Peyer's patch (tissue), 4 donors: Measurements from ENCODE around the gene LENEP. TPM values are rescaled to one million over a fixed set of nuclear protein-coding genes. Genes with fewer than 3 reads are reported as not detected.
A peak's percentile ranks its signal among the peaks of the same experiment; 100 is the strongest.

Experiments used
- DNase-seq, 3 donors: peaks; one replicate each; pipeline ENCODE4 v3.0.0-alpha.2; 2017 to 2019
- H3K27ac ChIP-seq, 4 donors: fragments of 200-600 bp; sonication (generic); one replicate each; pipeline ENCODE4 v1.5.1; 2016 to 2019
- H3K27me3 ChIP-seq, 2 donors: fragments of 200-600 bp; sonication (generic); one replicate each; pipeline ENCODE4 v1.5.1; 2019
- H3K36me3 ChIP-seq, 3 donors: fragments of 200-600 bp; sonication (generic); one replicate each; pipeline ENCODE4 v1.5.1; 2016 to 2019
- H3K4me1 ChIP-seq, 4 donors: fragments of 200-600 bp; sonication (generic); one replicate each; pipeline ENCODE4 v1.5.1; 2016 to 2019
- H3K4me3 ChIP-seq, 4 donors: fragments of 200-600 bp; sonication (generic); 1 replicate in 3 of 4; 2 replicates in 1 of 4; pipeline ENCODE4 v1.5.1; 2016 to 2019; ENCODE audit warnings: mild to moderate bottlenecking in 1 of 4
- H3K9me3 ChIP-seq, 4 donors: fragments of 200-600 bp; sonication (generic); one replicate each; pipeline ENCODE4 v1.5.1; 2016 to 2019; ENCODE audit warnings: mild to moderate bottlenecking in 1 of 4
- CTCF ChIP-seq, 6 experiments: fragments of 450-650 bp in 4 of 6; fragments of 200-600 bp in 2 of 6; sonication (generic) in 1 of 6; IDR thresholded peaks; one replicate each; pipeline ENCODE4 v1.5.1; 2017 to 2019; ENCODE audit warnings: antibody characterized with exemption in 6 of 6, mild to moderate bottlenecking in 3 of 6, moderate library complexity in 1 of 6
- POLR2A ChIP-seq, 2 donors: fragments of 450-650 bp; IDR thresholded peaks; one replicate each; pipeline ENCODE4 v1.5.1; 2017; ENCODE audit warnings: antibody characterized with exemption in 2 of 2, mild to moderate bottlenecking in 2 of 2, moderate library complexity in 2 of 2
- total RNA-seq, 4 donors: library from RNA; depleted of rRNA; stranded (reverse); fragments of >200 nt; gene quantifications; one replicate each; pipeline ENCODE4 v1.1.0, GENCODE V29; 2016

The LENEP gene
- total RNA-seq, 4 donors from 2014 or later = not detected

- H3K27me3 ChIP-seq = no peaks in the 10 kb centered on the region
- peak overlapping the region; percentile 63 to 100 (median 99) for H3K27ac ChIP-seq
- no peaks in the 10 kb centered on the region for H3K9me3 ChIP-seq
- peaks cover 0 to 43% (median 13%) of the 10 kb centered on the region in 4 donors for H3K4me1 ChIP-seq
- peaks cover 0 to 31% (median 0%) of the 10 kb centered on the region in 3 donors for H3K36me3 ChIP-seq
- H3K4me3 ChIP-seq = peak overlapping the region in 2 of 4 donors; percentile 43 to 70
- TF ChIP-seq POLR2A (IDR thresholded peaks at IDR 0.05) = peak in 1 of 2 donors; percentile 61
- TF ChIP-seq CTCF (IDR thresholded peaks at IDR 0.05) = no peak
- peak in 2 of 3 donors; percentile 43 to 78 for DNase-seq
Observed at GRCh38 chr1:154971341-154971998, 21.9 kb upstream of the LENEP start.

DNA sequence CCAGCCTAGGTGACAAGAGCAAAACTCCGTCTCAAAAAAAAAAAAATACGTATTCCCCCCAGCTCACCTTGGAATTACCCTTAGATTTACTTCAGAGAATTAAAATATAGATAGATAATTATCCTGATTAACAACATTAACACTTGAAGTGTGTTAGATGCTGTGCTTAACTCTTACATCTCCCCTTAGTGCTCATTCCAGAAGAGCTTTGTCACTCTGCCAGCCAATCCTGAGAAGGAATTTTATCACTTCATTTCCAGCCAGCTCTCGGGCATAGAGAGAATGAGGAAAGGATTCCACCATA, 21.2 kb upstream of the LENEP start:
- peak overlapping the region in 2 of 4 donors; percentile 70 to 79 for H3K4me3 ChIP-seq
- H3K36me3 ChIP-seq = peaks cover 0 to 25% (median 0%) of the 10 kb centered on the region in 3 donors
- peaks cover 0 to 45% (median 13%) of the 10 kb centered on the region in 4 donors for H3K4me1 ChIP-seq
- peak overlapping the region; percentile 94 to 100 (median 99) for H3K27ac ChIP-seq
- TF ChIP-seq POLR2A (IDR thresholded peaks at IDR 0.05) = no peak
- no peak for TF ChIP-seq CTCF (IDR thresholded peaks at IDR 0.05)
- no peaks in the 10 kb centered on the region for H3K9me3 ChIP-seq
- DNase-seq = no peak
- H3K27me3 ChIP-seq = no peaks in the 10 kb centered on the region

DNA sequence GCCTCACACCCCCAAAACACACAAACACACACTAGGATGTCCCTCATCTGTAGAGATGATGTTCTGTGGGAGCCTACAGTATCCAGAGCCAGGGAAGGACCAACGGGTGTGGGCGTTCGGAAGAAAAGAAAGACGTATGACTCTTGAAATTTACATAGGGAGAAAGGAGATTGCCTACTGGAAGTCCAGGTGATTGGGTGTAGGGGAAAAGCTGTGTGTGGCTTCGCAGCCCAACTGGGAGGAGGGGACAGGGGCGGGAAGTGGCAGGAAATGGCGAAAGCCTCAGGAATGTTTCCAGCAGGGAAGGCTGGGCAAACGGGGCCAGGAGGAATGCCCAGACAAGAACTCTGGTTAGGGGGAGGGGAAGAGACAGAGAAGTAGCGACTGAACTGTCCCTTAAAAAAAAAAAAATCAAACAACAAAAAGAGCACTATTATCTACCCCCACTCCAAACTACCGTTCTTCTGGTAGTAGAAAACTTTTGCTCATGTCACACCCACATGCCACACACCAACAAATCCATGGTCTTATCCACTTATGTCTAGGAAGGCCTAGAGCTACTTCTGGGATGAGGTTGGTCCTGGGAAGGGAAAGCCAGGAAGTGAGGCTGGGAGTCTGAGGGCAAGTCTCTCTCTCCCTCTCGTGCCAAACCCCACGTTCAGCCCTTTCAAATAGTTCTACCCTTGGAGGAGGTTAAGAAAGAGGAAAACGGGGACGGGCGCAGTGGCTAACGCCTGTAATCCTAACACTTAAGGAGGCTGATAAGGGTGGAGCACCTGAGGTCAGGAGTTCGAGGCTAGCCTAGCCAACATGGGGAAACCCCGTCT, 20.7 kb upstream of the LENEP start:
- peak overlapping the region in 2 of 4 donors; percentile 70 to 79 for H3K4me3 ChIP-seq
- H3K27ac ChIP-seq = peak overlapping the region; percentile 94 to 100 (median 99)
- no peaks in the 10 kb centered on the region for H3K27me3 ChIP-seq
- H3K36me3 ChIP-seq = peaks cover 0 to 19% (median 0%) of the 10 kb centered on the region in 3 donors
- peaks cover 0 to 45% (median 13%) of the 10 kb centered on the region in 4 donors for H3K4me1 ChIP-seq
- TF ChIP-seq CTCF (IDR thresholded peaks at IDR 0.05) (no peak), POLR2A (IDR thresholded peaks at IDR 0.05) (peak in 1 of 2 donors; percentile 47)
- H3K9me3 ChIP-seq = no peaks in the 10 kb centered on the region
- DNase-seq = peak in 2 of 3 donors; percentile 66 to 74

DNA sequence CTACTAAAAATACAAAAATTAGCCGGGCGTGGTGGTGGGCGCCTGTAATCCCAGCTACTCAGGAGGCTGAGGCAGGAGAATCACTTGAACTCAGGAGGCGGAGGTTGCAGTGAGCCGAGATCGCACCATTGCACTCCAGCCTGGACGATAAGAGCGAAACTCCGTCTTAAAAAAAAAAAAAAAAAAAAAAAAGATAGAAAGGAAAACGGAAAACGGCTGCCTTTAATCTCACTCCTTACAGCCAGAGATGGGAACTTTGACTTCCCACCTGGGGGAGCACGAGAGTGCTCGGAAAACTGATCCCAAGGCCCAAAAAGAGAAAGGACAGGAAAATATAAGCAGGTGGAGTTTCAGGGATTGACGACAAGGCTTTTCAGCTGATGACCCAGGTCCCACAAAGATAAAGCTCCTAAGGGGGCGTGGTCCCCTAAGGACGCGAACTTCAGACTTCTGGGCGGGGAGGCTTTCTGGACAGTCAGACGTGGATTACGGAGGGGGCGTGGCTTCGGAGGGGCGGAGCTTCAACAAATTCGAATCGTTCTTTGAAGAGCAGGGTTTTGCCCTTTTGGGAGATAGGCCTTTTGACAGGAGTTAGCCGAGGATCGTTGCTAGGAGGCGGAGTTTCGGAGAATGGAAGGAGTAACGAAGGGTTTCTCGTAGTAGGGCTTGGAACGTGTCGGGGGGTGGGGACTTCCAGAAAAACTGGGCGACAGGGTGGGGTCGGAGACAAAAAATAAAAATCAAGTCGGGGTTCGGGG, 19.9 kb upstream of the LENEP start:
- DNase-seq = peak; percentile 96 to 99 (median 99)
- Histone ChIP-seq H3K4me1 (peaks cover 0 to 45% (median 13%) of the 10 kb centered on the region in 4 donors), H3K27ac (peak overlapping the region; percentile 94 to 100 (median 99)), H3K36me3 (peaks cover 0 to 15% (median 0%) of the 10 kb centered on the region in 3 donors), H3K27me3 (no peaks in the 10 kb centered on the region), H3K9me3 (no peaks in the 10 kb centered on the region), H3K4me3 (peak overlapping the region; percentile 70 to 79 (median 75))
- TF ChIP-seq CTCF (IDR thresholded peaks at IDR 0.05) (peak in 2 of 6 experiments; percentile 18 to 21), POLR2A (IDR thresholded peaks at IDR 0.05) (peak; percentile 91 to 97)

DNA sequence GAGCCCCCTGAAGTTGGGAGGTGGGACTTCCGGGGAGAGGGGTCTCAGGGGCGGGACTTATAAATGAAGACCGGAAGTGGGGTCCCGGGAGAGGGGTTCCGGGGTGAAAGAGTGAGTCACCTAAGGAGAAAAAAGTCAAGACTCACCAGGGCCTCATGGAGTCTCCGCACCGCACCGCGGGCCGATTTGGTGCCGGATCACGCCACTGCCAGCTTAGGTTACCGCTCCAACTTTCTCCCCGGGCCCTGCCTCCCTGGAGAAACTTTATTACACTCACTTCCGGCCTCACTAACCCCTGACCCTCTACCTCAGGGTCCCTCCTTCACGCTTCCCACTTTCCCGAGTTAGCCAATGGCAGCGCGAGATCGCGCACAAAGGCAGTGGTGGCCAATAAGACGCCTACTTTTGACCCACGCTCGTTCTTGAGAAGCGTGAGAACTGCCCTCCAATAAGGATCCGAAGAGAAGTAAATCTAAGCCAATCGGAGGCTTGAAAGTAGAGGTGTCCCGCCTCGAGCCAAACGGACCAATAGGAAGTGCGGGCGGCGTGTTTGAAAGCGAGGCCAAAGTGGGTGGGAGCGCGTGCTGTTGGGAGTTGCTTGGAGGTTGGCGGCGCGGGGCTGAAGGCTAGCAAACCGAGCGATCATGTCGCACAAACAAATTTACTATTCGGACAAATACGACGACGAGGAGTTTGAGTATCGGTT, 19.1 kb upstream of the LENEP start, which contains the start of gene CKS1B:
TSS of gene CKS1B (plus strand) at position 580 of the 706 bp plus-strand sequence. CDS start at position 645, 65 bp downstream.
- TF ChIP-seq CTCF (IDR thresholded peaks at IDR 0.05) (no peak), POLR2A (IDR thresholded peaks at IDR 0.05) (peak; percentile 46 to 52)
- H3K9me3 ChIP-seq = no peaks in the 10 kb centered on the region
- peak; percentile 95 to 98 (median 98) for DNase-seq
- H3K27me3 ChIP-seq = no peaks in the 10 kb centered on the region
- H3K4me1 ChIP-seq = peaks cover 0 to 44% (median 13%) of the 10 kb centered on the region in 4 donors
- H3K4me3 ChIP-seq = peak within 1 kb of the TSS; percentile 70 to 79 (median 75)
- peaks cover 0 to 9% (median 0%) of the 10 kb centered on the region in 3 donors for H3K36me3 ChIP-seq
- peak within 1 kb of the TSS; percentile 94 to 100 (median 99) for H3K27ac ChIP-seq
